ENCODE data around the gene KANSL1.

Gene KANSL1

DNA sequence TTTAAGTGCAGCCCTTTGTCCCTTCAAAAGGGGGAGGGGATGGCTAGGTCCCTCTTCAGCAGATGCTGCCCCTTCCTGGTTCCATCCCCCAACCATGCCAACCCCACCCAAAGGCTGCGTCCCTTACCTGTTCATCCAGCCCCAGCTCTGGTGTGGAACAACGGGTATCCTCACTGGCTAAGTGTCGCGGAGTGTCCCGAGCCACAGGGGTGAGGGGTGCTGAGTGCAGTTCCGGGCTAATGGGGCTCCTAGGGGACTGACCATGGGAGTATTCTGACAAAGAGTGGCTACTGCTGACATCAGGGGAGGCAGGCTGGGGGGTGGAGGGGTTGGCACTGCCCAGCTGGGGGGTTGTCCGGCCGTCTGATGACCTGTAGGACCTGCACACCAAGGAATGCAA lies 161.3 kb downstream of the KANSL1 start:
- TF ChIP-seq, protein P1, sequence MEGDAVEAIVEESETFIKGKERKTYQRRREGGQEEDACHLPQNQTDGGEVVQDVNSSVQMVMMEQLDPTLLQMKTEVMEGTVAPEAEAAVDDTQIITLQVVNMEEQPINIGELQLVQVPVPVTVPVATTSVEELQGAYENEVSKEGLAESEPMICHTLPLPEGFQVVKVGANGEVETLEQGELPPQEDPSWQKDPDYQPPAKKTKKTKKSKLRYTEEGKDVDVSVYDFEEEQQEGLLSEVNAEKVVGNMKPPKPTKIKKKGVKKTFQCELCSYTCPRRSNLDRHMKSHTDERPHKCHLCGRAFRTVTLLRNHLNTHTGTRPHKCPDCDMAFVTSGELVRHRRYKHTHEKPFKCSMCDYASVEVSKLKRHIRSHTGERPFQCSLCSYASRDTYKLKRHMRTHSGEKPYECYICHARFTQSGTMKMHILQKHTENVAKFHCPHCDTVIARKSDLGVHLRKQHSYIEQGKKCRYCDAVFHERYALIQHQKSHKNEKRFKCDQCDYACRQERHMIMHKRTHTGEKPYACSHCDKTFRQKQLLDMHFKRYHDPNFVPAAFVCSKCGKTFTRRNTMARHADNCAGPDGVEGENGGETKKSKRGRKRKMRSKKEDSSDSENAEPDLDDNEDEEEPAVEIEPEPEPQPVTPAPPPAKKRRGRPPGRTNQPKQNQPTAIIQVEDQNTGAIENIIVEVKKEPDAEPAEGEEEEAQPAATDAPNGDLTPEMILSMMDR (IDR thresholded peaks at IDR 0.05) = no peak

DNA sequence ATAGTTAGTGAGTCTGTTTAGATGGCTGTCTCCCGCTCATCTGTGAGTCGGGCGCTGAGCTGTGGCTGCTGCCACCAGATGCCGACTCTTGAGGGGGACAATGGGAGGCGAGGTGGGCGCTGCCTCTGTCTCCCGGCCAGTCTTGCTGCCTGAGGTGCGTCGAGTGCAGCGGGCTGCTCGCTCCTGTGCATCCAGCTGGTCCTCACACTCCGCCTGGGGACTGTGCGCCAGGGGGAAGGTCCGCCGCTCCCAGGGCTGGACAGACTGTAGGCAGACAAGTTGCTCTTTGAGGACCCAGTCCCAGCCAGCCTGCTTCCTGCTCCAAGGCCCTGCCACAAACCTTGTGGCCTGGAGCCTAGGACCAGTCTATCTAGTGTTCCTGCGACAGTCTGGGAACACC lies 161.8 kb downstream of the KANSL1 start:
- TF ChIP-seq, protein P1 (IDR thresholded peaks at IDR 0.05) = no peak

DNA sequence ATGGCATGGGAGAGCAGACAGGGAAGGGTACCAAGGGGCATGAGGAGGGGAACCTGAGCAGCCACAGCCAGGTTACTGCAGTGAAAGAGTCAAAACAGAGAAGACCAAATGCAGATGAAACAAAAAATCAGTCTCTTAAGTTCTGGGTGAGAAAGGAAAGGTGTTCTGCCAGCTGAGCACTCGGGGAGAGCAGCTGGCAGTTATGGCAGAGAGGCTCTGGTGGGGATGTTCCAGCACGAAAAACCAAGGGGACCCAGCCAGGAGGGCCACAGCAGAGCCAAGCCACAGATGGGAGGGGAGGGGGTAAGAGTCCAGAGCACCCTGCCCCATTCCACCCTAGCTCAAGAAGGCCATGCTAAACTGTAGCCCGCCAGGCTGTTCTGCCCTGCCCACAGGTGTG lies 162.5 kb downstream of the KANSL1 start:
- TF ChIP-seq, protein P1 (IDR thresholded peaks at IDR 0.05) = no peak

DNA sequence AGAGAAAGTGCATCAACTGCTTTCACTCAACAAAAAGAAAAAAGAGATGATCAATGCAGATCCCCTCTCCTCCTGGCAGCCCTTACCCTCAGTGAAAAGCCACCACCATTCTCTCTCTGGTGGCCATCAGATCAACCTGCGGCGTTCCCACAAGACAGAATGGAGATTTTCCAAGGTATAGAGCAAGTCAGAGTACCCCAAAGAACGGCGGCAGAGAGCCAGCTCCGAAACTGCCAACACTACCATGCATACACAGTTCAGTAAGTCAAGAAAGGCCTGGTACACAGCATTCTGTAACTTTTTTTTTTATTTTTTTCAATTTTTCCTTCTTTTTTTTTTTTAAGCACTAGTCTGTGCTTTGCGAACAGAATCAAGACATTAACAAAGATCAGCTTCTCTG lies 163.6 kb downstream of the KANSL1 start:
- TF ChIP-seq, protein P1 (IDR thresholded peaks at IDR 0.05) = no peak

DNA sequence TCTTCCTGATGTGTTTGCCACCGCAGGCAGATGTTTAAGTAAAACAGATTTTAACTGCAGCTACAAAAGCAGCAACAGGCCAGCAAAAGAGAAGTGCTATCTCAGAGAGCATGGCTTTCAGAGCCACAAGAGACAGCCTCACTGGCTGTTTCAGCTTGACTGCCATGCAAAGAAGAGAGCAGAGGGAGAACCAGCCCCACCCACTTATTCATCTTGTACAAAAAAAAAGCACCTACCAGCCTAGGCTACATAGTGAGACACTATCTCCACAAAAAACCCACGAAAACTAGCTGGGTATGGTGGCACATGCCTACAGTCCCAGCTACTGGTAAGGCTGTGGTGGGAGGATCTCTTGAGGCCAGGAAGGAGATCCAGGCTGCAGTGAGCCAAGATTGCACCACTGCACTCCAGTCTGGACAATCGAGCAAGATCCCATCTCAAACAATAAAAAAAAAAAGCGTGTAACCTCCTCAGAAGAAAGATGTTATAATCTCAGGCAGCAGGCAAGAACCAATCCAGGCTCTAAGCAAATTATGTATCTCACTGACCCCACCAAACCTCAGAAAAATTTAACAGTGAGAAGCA lies 164.2 kb downstream of the KANSL1 start:
- TF ChIP-seq, protein P1 (IDR thresholded peaks at IDR 0.05) = no peak

DNA sequence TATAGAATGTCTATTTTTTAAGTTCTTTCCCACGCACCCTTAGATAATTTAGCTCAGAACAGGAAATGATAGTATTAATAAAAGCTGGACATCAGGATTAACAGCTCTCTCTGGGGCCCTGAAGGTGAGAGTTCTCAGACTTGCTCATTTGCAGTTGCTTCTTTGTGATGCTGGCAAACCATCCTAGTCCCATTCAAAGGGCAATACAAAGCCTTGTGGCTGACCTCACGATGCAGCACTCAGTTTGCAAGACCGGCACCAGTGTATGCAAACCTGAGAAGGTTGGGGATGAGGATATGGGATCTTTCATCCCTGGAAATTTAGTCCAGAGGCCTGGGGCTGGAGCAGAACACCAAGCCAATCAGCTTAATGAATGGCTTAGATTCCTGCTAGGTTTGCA lies 164.9 kb downstream of the KANSL1 start:
- TF ChIP-seq, protein P1 (IDR thresholded peaks at IDR 0.05) = no peak

DNA sequence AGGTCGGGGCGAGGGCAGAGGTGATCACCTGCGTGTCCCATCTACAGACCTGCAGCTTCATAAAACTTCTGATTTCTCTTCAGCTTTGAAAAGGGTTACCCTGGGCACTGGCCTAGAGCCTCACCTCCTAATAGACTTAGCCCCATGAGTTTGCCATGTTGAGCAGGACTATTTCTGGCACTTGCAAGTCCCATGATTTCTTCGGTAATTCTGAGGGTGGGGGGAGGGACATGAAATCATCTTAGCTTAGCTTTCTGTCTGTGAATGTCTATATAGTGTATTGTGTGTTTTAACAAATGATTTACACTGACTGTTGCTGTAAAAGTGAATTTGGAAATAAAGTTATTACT lies 165.3 kb downstream of the KANSL1 start:
- TF ChIP-seq, protein P1 (IDR thresholded peaks at IDR 0.05) = no peak
